CD14-positive monocyte (primary cell): ENCODE data around the gene MCOLN2. TPM values are rescaled to one million over a fixed set of nuclear protein-coding genes. Genes with fewer than 3 reads are reported as not detected.

Experiments
- DNase-seq, 3 donors: peaks; one replicate each; pipeline ENCODE4 v3.0.0-alpha.2; 2011 to 2022
- H2AFZ ChIP-seq: 2 replicates; pipeline ENCODE4 v1.6.0; 2012; ENCODE audit warnings: mild to moderate bottlenecking, low read depth, low read length, inconsistent platforms; ENCODE audit not compliant: insufficient read depth, poor library complexity, severe bottlenecking
- H3K27ac ChIP-seq, 2 donors: 1 replicate in 1 of 2; 2 replicates in 1 of 2; pipeline ENCODE4 v1.5.1; 2012 to 2013; ENCODE audit warnings: low read length in 2 of 2, control low read depth in 1 of 2, inconsistent platforms in 1 of 2, low read depth in 1 of 2, mild to moderate bottlenecking in 1 of 2
- H3K27me3 ChIP-seq, 2 donors: one replicate each; pipeline versions ENCODE4 v1.6.0 to v1.6.1; 2011 to 2013; ENCODE audit warnings: low read length in 2 of 2; ENCODE audit not compliant: control insufficient read depth in 2 of 2, insufficient read depth in 2 of 2
- H3K36me3 ChIP-seq, 2 donors: replicated peaks in 1 of 2; 1 replicate in 1 of 2; 2 replicates in 1 of 2; pipeline versions ENCODE4 v1.5.1 to v1.6.1; 2012 to 2013; ENCODE audit warnings: low read length in 2 of 2, control low read depth in 1 of 2, inconsistent platforms in 1 of 2, mild to moderate bottlenecking in 1 of 2; ENCODE audit not compliant: insufficient read depth in 2 of 2, control insufficient read depth in 1 of 2
- H3K4me1 ChIP-seq, 2 donors: 1 replicate in 1 of 2; 2 replicates in 1 of 2; pipeline versions ENCODE4 v1.5.1 to v1.6.1; 2012 to 2013; ENCODE audit warnings: low read length in 2 of 2, control low read depth in 1 of 2, inconsistent platforms in 1 of 2, mild to moderate bottlenecking in 1 of 2, moderate library complexity in 1 of 2; ENCODE audit not compliant: insufficient read depth in 2 of 2, control insufficient read depth in 1 of 2
- H3K4me2 ChIP-seq: replicated peaks from 2 replicates; pipeline ENCODE3; 2012; ENCODE audit warnings: low read length, moderate library complexity, mild to moderate bottlenecking; ENCODE audit not compliant: poor library complexity, severe bottlenecking; ENCODE audit errors: extremely low read depth
- H3K4me3 ChIP-seq, 3 experiments: fragments of 200-600 bp in 1 of 3; sonication (generic) in 1 of 3; replicated peaks in 1 of 3; 1 replicate in 2 of 3; 2 replicates in 1 of 3; pipeline ENCODE4 v1.5.1; 2011 to 2013; ENCODE audit warnings: low read length in 3 of 3, mild to moderate bottlenecking in 3 of 3, control low read depth in 2 of 3, low read depth in 2 of 3, inconsistent platforms in 1 of 3, moderate library complexity in 1 of 3
- H3K79me2 ChIP-seq: 2 replicates; pipeline ENCODE4 v1.6.0; 2012; ENCODE audit warnings: mild to moderate bottlenecking, control low read depth, inconsistent platforms, low read length, moderate library complexity; ENCODE audit not compliant: insufficient read depth
- H3K9ac ChIP-seq: 2 replicates; pipeline ENCODE4 v1.6.0; 2017; ENCODE audit warnings: low read length, mild to moderate bottlenecking; ENCODE audit not compliant: insufficient read depth, poor library complexity, severe bottlenecking
- H3K9me3 ChIP-seq, 2 donors: replicated peaks in 1 of 2; 1 replicate in 1 of 2; 2 replicates in 1 of 2; pipeline versions ENCODE4 v1.5.1 to v1.6.1; 2012 to 2013; ENCODE audit warnings: low read length in 2 of 2, control low read depth in 1 of 2; ENCODE audit not compliant: control insufficient read depth in 1 of 2, insufficient read depth in 1 of 2
- H4K20me1 ChIP-seq: 2 replicates; pipeline ENCODE4 v1.6.0; 2012; ENCODE audit warnings: mild to moderate bottlenecking, low read length, control low read depth, moderate library complexity; ENCODE audit not compliant: insufficient read depth
- H3K27ac Mint-ChIP-seq, 7 donors: one replicate each; pipeline ENCODE4 v1.8.0; 2020; ENCODE audit warnings: mild to moderate bottlenecking in 7 of 7, mixed read lengths in 7 of 7, moderate library complexity in 6 of 7, inconsistent platforms in 2 of 7
- H3K27me3 Mint-ChIP-seq, 3 donors: one replicate each; pipeline ENCODE4 v1.8.0; 2021 to 2022; ENCODE audit warnings: low read depth in 3 of 3, mild to moderate bottlenecking in 3 of 3, mixed read lengths in 3 of 3, moderate library complexity in 3 of 3, inconsistent platforms in 1 of 3
- H3K36me3 Mint-ChIP-seq, 2 donors: one replicate each; pipeline ENCODE4 v1.8.0; 2020; ENCODE audit warnings: mixed read lengths in 2 of 2, inconsistent platforms in 1 of 2, mild to moderate bottlenecking in 1 of 2
- H3K4me1 Mint-ChIP-seq: one replicate; pipeline ENCODE4 v1.8.0; 2020; ENCODE audit warnings: mild to moderate bottlenecking, mixed read lengths
- H3K4me3 Mint-ChIP-seq, 2 donors: one replicate each; pipeline ENCODE4 v1.8.0; 2020; ENCODE audit warnings: mild to moderate bottlenecking in 2 of 2, mixed read lengths in 2 of 2, moderate library complexity in 1 of 2
- H3K9me3 Mint-ChIP-seq, 7 donors: one replicate each; pipeline ENCODE4 v1.8.0; 2020 to 2022; ENCODE audit warnings: mixed read lengths in 7 of 7, mild to moderate bottlenecking in 6 of 7, moderate library complexity in 6 of 7, inconsistent platforms in 2 of 7
- WGBS: methylation state at CpG from one replicate; pipeline ENCODE4 v1.1.5; 2013; ENCODE audit warnings: missing lambda C conversion rate; ENCODE audit not compliant: insufficient coverage; 5-methylcytosine and 5-hydroxymethylcytosine counted together
- intact Hi-C, 2 donors: fragments of 100-400 bp; cut with micrococcal nuclease; formaldehyde crosslinking; loops; one replicate each; pipeline versions ENCODE4 v1.15.0 to v1.15.1; 2023
- polyA plus RNA-seq, 3 donors: library from polyadenylated mRNA; depleted of rRNA in 1 of 3; unstranded in 2 of 3; stranded (reverse) in 1 of 3; fragments of 300-500 nt in 2 of 3; fragments of >200 nt in 1 of 3; fragmentation: Illumina TruSeq in 2 of 3; gene quantifications; 1 replicate in 2 of 3; 2 replicates in 1 of 3; pipeline ENCODE4 v1.2.3, GENCODE V29; 2012 to 2021
- TF ChIP-seq, protein P1 (sequence below): fragments of 200-600 bp; IDR thresholded peaks from one replicate; pipeline ENCODE4 v1.8.0; 2022; ENCODE audit warnings: antibody characterized with exemption, mild to moderate bottlenecking

Gene MCOLN2
- polyA plus RNA-seq, 3 donors, result 0.51 to 2.7 (median 1.1) TPM

DNA sequence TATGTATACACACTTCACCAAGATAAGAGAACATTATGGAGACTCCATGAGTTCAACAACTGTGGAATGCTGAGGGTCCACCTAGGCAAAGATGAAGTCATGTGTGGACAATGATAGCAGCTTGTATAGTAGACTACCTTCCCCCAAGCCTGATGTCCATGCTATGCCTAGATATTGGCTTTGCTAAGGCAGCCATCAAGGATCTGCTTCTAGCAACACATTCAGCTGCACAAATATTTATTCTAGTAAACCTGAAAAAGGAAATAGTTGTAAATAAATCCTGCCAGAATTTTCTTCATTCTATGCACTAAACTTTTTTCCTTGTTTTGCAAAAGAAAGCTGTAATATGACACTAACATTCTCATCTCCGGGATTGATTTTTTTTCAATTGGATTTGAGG is 96.9 kb downstream of the MCOLN2 start:
- Mint-ChIP-seq H3K27me3 (peaks cover 11 to 24% (median 14%) of the 10 kb centered on the region in 3 donors), H3K27ac (no peak overlapping the region), H3K4me3 (no peak overlapping the region), H3K9me3 (peaks cover 3 to 12% (median 6%) of the 10 kb centered on the region in 7 donors), H3K4me1 (no peaks in the 10 kb centered on the region), H3K36me3 (no peaks in the 10 kb centered on the region)
- Histone ChIP-seq H3K79me2 (no peaks in the 10 kb centered on the region), H3K4me1 (no peaks in the 10 kb centered on the region), H3K4me3 (no peak overlapping the region), H4K20me1 (no peaks in the 10 kb centered on the region), H3K27ac (no peak overlapping the region), H3K9me3 (peaks cover 0 to 8% of the 10 kb centered on the region in 2 donors), H3K4me2 (no peak overlapping the region), H3K27me3 (peaks cover 10% of the 10 kb centered on the region in 2 donors), H3K36me3 (no peaks in the 10 kb centered on the region), H2AFZ (no peak overlapping the region), H3K9ac (no peak overlapping the region)
- TF ChIP-seq, protein P1, sequence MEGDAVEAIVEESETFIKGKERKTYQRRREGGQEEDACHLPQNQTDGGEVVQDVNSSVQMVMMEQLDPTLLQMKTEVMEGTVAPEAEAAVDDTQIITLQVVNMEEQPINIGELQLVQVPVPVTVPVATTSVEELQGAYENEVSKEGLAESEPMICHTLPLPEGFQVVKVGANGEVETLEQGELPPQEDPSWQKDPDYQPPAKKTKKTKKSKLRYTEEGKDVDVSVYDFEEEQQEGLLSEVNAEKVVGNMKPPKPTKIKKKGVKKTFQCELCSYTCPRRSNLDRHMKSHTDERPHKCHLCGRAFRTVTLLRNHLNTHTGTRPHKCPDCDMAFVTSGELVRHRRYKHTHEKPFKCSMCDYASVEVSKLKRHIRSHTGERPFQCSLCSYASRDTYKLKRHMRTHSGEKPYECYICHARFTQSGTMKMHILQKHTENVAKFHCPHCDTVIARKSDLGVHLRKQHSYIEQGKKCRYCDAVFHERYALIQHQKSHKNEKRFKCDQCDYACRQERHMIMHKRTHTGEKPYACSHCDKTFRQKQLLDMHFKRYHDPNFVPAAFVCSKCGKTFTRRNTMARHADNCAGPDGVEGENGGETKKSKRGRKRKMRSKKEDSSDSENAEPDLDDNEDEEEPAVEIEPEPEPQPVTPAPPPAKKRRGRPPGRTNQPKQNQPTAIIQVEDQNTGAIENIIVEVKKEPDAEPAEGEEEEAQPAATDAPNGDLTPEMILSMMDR, result no peak
- intact Hi-C loops, result loop anchor here in 1 of 2 donors (10.0 kb wide), 1 partner anchor 105 kb away; no protein-coding TSS in a partner anchor
- no CpG with 5 or more reads among the region's 1 CpG for WGBS
- no peak for DNase-seq

DNA sequence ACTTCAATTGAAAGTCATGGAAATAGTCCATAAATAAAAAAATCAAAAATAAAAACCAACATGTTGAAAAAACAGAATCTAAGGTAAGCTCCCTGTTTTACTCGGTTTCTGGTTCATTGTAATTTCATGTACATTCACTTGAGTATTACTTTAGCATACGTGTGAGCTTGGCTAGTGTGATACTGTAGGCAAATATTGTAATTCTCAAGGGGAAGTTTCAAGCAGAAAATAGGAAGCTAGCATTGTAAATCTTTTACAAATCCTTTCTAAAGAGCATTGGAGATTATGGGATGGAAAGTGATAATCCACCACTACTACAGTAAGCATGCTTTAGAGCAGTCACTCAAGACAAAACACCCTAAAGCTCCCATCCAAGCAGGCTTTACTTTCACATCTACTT is 100.6 kb downstream of the MCOLN2 start:
- Mint-ChIP-seq H3K27ac (no peak overlapping the region), H3K4me3 (no peak overlapping the region), H3K9me3 (peaks cover 0 to 5% (median 0%) of the 10 kb centered on the region in 7 donors), H3K4me1 (peaks cover 10% of the 10 kb centered on the region), H3K36me3 (no peaks in the 10 kb centered on the region), H3K27me3 (peaks cover 40 to 59% (median 42%) of the 10 kb centered on the region in 3 donors)
- no CpG with 5 or more reads among the region's 2 CpGs for WGBS
- no peak overlapping the region for H3K27ac ChIP-seq
- H3K79me2 ChIP-seq, result no peaks in the 10 kb centered on the region
- peaks cover 0 to 9% of the 10 kb centered on the region in 2 donors for H3K9me3 ChIP-seq
- no peak overlapping the region for H3K9ac ChIP-seq
- H3K4me1 ChIP-seq, result peaks cover 9 to 13% of the 10 kb centered on the region in 2 donors
- no peak overlapping the region for H3K4me2 ChIP-seq
- no peak for DNase-seq
- no peaks in the 10 kb centered on the region for H4K20me1 ChIP-seq
- no peak overlapping the region for H3K4me3 ChIP-seq
- H3K36me3 ChIP-seq, result no peaks in the 10 kb centered on the region
- no peak overlapping the region for H2AFZ ChIP-seq
- TF ChIP-seq, protein P1, result no peak
- intact Hi-C loops, result loop anchor here in 1 of 2 donors (10.0 kb wide), 1 partner anchor 101 kb away; no protein-coding TSS in a partner anchor
- peaks cover 39 to 44% of the 10 kb centered on the region in 2 donors for H3K27me3 ChIP-seq
